Mammary epithelial cell (primary cell): ENCODE measurements around the gene L1CAM.

Experiments used
- CTCF ChIP-seq, 2 donors: IDR thresholded peaks in 1 of 2; conservative IDR thresholded peaks in 1 of 2; 2 replicates each; pipeline ENCODE4 v1.5.1; 2011 to 2012; ENCODE audit warnings: inconsistent platforms in 2 of 2, low read length in 2 of 2, mild to moderate bottlenecking in 2 of 2, control low read depth in 1 of 2, low read depth in 1 of 2; ENCODE audit not compliant: insufficient read depth in 1 of 2; ENCODE audit errors: extremely low read depth in 1 of 2
- EZH2 ChIP-seq: IDR thresholded peaks from 2 replicates; pipeline ENCODE4 v1.6.1; 2012; ENCODE audit warnings: low read length, inconsistent platforms, borderline replicate concordance

- no peak for TF ChIP-seq CTCF (conservative IDR thresholded peaks at IDR 0.05 in 1 of 2, IDR thresholded peaks at IDR 0.05 in 1 of 2; ENCODE audit: extremely low read depth in 1 of 2, insufficient read depth in 1 of 2, low read depth in 1 of 2, low read length in 2 of 2)
- TF ChIP-seq EZH2, result no peak
Observed at GRCh38 chrX:153926858-153927671, 41.1 kb upstream of the L1CAM start.
